NCI-H526 (cell line): Measurements from ENCODE around the gene SERTAD2.

Experiments used
- DNase-seq, 2 experiments: peaks; one replicate each; lab custom pipeline; 2025; lab: John Stamatoyannopoulos, UW

Gene SERTAD2

GRCh38 chr2:64609227-64609941 lies 44.3 kb downstream of the SERTAD2 start:
- peak in 1 of 2 experiments; percentile 19 for DNase-seq

GRCh38 chr2:64608867-64609226 lies 44.9 kb downstream of the SERTAD2 start:
- DNase-seq, result no peak

GRCh38 chr2:64607381-64608304 lies 46.1 kb downstream of the SERTAD2 start:
- peak; percentile 39 to 61 for DNase-seq

- no peak for DNase-seq
Observed at GRCh38 chr2:64606479-64607363, 47.0 kb downstream of the SERTAD2 start.

- DNase-seq, result no peak
Observed at GRCh38 chr2:64605991-64606478, 47.7 kb downstream of the SERTAD2 start.

GRCh38 chr2:64605026-64605471 lies 48.7 kb downstream of the SERTAD2 start:
- DNase-seq, result no peak

- DNase-seq, result no peak
Observed at GRCh38 chr2:64604155-64604554, 49.6 kb downstream of the SERTAD2 start.

GRCh38 chr2:64602436-64602835 lies 51.3 kb downstream of the SERTAD2 start:
- DNase-seq, result no peak

- no peak for DNase-seq
Observed at GRCh38 chr2:64601785-64602391, 51.8 kb downstream of the SERTAD2 start.

GRCh38 chr2:64601034-64601754 lies 52.5 kb downstream of the SERTAD2 start:
- DNase-seq, result no peak

DNA sequence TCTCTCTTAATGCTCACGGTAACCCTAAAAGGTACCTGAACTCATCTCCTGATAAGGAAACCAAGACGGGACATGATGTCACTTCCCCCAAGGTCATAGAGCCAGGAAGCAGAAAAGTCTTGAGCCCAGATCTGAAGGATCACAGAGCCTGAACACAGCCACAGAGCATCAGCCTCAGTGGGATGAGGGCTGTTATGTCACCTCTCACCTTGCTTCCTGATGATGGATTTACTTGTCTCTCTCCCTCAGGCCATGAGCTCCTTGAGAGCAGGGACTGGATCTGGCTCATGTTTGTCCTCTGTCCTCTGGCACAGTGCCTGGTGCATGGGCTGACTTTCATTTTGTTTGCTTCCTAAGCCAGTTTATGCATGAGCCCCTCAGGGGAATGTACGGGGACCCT lies 54.2 kb downstream of the SERTAD2 start:
- DNase-seq, result no peak

- DNase-seq, result no peak
Observed at GRCh38 chr2:64598226-64598625, 55.5 kb downstream of the SERTAD2 start.

DNA sequence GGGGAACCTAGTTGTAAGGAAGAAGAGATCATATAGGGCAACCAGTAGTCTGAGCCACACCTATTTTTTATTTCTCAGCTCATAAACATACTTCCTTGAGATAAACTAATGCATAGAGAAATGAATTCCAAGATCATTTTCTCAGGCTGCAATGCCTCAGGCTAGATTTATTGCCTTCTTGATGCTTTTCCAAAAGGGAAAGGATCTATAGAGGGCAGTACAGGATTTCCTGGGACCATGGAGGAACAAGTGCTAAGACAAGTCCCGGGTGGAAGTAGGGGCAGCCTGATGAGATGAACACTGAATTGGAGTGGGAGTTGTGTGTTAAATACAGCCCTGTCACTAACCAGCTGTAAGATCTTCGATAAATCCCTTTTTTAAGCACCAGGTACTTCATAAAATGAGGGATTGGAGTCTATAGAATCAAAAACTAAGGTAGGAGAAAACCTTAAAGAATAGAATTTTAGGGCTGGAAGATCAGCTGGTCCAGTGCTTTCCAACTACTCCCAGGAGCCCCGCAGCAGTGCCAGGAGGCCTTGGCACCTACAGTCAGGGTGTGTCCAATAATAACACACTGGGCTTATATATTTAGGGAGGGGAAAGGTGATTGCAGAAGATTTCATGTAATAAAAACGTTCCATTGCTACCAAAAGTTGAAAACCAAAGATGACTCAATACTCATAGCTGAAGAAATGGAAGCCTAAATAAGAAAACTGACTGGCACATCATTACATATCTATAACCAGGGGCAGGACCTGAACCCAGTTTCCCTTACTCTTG lies 58.1 kb downstream of the SERTAD2 start:
- peak in 1 of 2 experiments; percentile 15 for DNase-seq

- no peak for DNase-seq
Observed at GRCh38 chr2:64594226-64594989, 59.3 kb downstream of the SERTAD2 start.

GRCh38 chr2:64593035-64593655 lies 60.6 kb downstream of the SERTAD2 start:
- DNase-seq, result no peak

GRCh38 chr2:64591188-64591587 lies 62.5 kb downstream of the SERTAD2 start:
- DNase-seq, result no peak

- DNase-seq, result no peak
Observed at GRCh38 chr2:64587561-64587960, 66.2 kb downstream of the SERTAD2 start.

- DNase-seq, result peak in 1 of 2 experiments; percentile 58
Observed at GRCh38 chr2:64586883-64587481, 66.7 kb downstream of the SERTAD2 start.
